Tibial artery (tissue), 4 donors: ENCODE data around the gene PPFIBP2.

Experiments used
- DNase-seq, 2 donors: peaks; one replicate each; pipeline ENCODE4 v3.0.0-alpha.2; 2019
- H3K27ac ChIP-seq, 2 donors: fragments of 200-600 bp; sonication (generic) in 1 of 2; 1 replicate in 1 of 2; 2 replicates in 1 of 2; pipeline ENCODE4 v1.5.1; 2018 to 2019; ENCODE audit warnings: mild to moderate bottlenecking in 1 of 2
- H3K27me3 ChIP-seq, 2 donors: fragments of 200-600 bp; sonication (generic) in 1 of 2; one replicate each; pipeline versions ENCODE4 v1.5.1 to v1.6.0; 2016 to 2019
- H3K36me3 ChIP-seq, 3 donors: fragments of 200-600 bp; sonication (generic) in 2 of 3; one replicate each; pipeline ENCODE4 v1.5.1; 2016 to 2019; ENCODE audit warnings: mild to moderate bottlenecking in 2 of 3
- H3K4me1 ChIP-seq, 4 donors: fragments of 200-600 bp; sonication (generic) in 2 of 4; 1 replicate in 3 of 4; 2 replicates in 1 of 4; pipeline ENCODE4 v1.5.1; 2016 to 2019
- H3K4me3 ChIP-seq, 2 donors: fragments of 200-600 bp; sonication (generic) in 1 of 2; 1 replicate in 1 of 2; 2 replicates in 1 of 2; pipeline ENCODE4 v1.5.1; 2018 to 2019; ENCODE audit warnings: mild to moderate bottlenecking in 2 of 2
- H3K9me3 ChIP-seq, 3 donors: fragments of 200-600 bp; sonication (generic) in 1 of 3; one replicate each; pipeline ENCODE4 v1.5.1; 2016 to 2019
- intact Hi-C: fragments of 100-400 bp; cut with DNase I; formaldehyde crosslinking; loops from one replicate; pipeline ENCODE4 v1.15.0; 2023; ENCODE audit warnings: low total_unique reads
- TF ChIP-seq, protein P1 (sequence below), 2 experiments: fragments of 200-600 bp in 1 of 2; fragments of 450-650 bp in 1 of 2; IDR thresholded peaks; one replicate each; pipeline ENCODE4 v1.5.1; 2017 to 2019; ENCODE audit warnings: antibody characterized with exemption in 2 of 2, mild to moderate bottlenecking in 1 of 2, moderate library complexity in 1 of 2

PPFIBP2 gene

DNA sequence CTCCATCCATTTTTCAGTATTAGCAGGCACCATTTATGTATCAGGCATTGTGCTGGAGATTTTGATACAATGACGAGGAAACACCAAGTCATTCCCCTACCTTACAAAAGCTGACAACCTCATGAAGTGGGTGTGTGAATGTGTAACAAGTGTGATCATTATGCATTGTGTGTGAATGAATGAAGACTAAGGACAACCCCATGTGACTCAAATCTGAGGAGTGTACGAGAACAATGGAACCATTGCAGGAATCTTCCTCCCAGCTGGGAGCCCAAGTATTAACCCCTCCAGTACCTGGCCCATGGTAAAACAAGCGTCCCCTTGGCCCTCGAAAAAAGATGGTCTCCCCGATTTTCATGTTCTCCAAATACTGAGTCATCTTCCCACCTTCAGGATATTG is 155.1 kb downstream of the PPFIBP2 start:
- H3K4me1 ChIP-seq = peaks cover 0 to 20% (median 13%) of the 10 kb centered on the region in 4 donors
- no peak for DNase-seq
- H3K4me3 ChIP-seq = no peak overlapping the region
- intact Hi-C loops = loop anchor here (5.0 kb wide), 1 partner anchor 157 kb away; the partner anchor contains the start of gene PPFIBP2
- H3K27me3 ChIP-seq = no peaks in the 10 kb centered on the region
- TF ChIP-seq, protein P1, sequence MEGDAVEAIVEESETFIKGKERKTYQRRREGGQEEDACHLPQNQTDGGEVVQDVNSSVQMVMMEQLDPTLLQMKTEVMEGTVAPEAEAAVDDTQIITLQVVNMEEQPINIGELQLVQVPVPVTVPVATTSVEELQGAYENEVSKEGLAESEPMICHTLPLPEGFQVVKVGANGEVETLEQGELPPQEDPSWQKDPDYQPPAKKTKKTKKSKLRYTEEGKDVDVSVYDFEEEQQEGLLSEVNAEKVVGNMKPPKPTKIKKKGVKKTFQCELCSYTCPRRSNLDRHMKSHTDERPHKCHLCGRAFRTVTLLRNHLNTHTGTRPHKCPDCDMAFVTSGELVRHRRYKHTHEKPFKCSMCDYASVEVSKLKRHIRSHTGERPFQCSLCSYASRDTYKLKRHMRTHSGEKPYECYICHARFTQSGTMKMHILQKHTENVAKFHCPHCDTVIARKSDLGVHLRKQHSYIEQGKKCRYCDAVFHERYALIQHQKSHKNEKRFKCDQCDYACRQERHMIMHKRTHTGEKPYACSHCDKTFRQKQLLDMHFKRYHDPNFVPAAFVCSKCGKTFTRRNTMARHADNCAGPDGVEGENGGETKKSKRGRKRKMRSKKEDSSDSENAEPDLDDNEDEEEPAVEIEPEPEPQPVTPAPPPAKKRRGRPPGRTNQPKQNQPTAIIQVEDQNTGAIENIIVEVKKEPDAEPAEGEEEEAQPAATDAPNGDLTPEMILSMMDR (IDR thresholded peaks at IDR 0.05) = no peak
- peaks cover 0 to 24% (median 16%) of the 10 kb centered on the region in 3 donors for H3K36me3 ChIP-seq
- H3K27ac ChIP-seq = no peak overlapping the region
- no peaks in the 10 kb centered on the region for H3K9me3 ChIP-seq

DNA sequence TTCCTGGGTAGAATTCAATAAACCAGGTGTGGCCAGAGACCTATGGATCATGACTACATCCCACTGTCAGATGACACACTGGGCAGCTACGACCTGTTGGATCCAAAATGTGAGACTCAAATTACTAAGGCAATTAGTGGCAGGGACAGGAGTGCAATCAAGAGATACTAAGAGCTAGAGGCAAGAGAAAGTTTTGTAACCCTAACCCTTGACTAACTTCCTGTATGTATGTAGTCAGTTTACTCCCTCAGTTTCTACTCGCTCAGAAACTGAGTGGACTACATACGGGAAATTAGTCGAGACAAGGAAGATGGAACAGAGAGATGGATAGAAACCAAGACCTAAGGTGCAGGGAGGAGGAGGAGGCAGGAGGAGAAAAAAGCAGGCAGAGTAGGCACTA is 156.8 kb downstream of the PPFIBP2 start:
- no peak overlapping the region for H3K27ac ChIP-seq
- intact Hi-C loops = no loop called here
- H3K27me3 ChIP-seq = no peaks in the 10 kb centered on the region
- no peak for DNase-seq
- TF ChIP-seq, protein P1 (IDR thresholded peaks at IDR 0.05) = no peak
- peaks cover 0 to 17% (median 7%) of the 10 kb centered on the region in 3 donors for H3K36me3 ChIP-seq
- no peaks in the 10 kb centered on the region for H3K9me3 ChIP-seq
- no peak overlapping the region for H3K4me3 ChIP-seq
- peaks cover 0 to 23% (median 16%) of the 10 kb centered on the region in 4 donors for H3K4me1 ChIP-seq

DNA sequence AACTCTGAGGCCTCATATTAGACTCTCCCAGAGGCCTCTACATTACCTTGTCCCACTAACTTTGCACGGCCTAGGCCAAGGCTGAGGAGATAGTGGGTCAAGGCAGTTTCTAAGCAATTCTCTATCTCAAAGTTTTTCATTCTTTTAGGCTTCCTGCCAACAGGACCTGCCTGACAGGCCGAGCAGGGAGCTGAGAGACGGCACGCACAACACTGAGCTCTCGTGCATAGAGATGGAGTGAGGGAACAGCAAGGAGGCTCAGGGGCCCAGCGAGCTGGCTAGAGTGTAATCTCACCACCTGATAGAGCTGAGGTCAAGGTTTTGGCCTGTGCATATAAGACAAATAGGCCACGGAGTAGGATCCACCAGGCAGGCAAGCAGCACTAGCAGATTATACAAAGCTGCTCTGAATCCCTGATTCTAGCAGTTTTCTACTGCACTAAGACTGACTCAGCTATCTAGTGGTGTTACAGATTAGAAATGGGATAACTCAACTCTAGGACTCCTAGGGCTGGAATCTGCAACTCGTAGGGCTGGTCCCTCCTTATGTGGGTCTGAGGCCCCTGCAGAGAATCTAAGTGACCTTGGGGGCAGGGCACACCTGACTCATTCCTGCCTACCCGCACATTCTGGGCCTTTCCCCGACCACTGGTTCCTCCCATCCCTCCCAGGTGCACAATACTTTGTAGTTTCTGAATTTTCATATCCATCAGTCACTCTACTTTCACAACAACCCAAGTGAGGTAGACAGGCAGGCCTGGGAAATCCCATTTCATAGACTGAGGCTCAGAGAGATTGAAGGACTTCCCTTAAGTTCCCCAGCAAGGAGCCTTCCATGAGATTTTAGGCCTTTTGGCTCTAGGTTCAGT is 157.8 kb downstream of the PPFIBP2 start:
- TF ChIP-seq, protein P1 (IDR thresholded peaks at IDR 0.05) = no peak
- peaks cover 0 to 14% (median 4%) of the 10 kb centered on the region in 3 donors for H3K36me3 ChIP-seq
- intact Hi-C loops = no loop called here
- no peaks in the 10 kb centered on the region for H3K9me3 ChIP-seq
- H3K4me1 ChIP-seq = peaks cover 0 to 22% (median 16%) of the 10 kb centered on the region in 4 donors
- no peak overlapping the region for H3K4me3 ChIP-seq
- no peaks in the 10 kb centered on the region for H3K27me3 ChIP-seq
- DNase-seq = no peak
- H3K27ac ChIP-seq = no peak overlapping the region

DNA sequence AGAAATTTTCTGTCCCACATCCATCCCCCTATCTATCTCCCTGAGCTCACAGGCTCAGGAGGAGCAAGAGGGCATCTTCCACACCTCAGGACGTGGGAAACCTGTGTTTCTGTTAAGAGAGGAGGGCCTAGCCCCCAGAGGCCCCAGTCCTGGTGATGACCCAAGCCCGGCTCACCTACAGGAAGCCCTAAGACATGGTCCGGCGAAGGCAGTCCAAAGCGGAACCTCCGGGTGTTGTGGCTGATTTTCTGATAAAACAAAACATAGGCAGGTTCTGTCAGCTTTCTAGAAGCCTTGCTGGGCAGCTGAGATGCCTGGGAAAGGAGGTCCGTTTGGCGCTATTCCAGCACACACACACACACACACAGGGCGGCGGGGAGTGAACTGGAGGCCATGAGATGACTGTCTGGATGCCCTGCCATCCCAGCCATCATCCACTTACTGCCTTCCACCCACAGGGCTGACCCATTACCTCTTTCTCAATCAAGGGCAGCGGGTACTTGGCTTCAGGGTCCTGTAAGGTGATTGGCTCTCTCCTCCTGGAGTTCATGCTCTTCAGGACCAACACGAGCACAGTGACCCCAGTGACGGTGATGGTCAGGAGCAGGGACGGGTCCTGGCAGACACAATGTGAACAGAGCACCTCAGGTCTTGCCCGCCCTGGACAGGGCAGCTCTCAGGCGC is 158.6 kb downstream of the PPFIBP2 start:
- Histone ChIP-seq H3K27ac (no peak overlapping the region), H3K36me3 (peaks cover 0 to 5% (median 0%) of the 10 kb centered on the region in 3 donors), H3K27me3 (no peaks in the 10 kb centered on the region), H3K4me3 (peak overlapping the region in 1 of 2 donors; percentile 71), H3K9me3 (no peaks in the 10 kb centered on the region), H3K4me1 (peaks cover 0 to 22% (median 16%) of the 10 kb centered on the region in 4 donors)
- DNase-seq = no peak
- TF ChIP-seq, protein P1 (IDR thresholded peaks at IDR 0.05) = no peak
- intact Hi-C loops = no loop called here

DNA sequence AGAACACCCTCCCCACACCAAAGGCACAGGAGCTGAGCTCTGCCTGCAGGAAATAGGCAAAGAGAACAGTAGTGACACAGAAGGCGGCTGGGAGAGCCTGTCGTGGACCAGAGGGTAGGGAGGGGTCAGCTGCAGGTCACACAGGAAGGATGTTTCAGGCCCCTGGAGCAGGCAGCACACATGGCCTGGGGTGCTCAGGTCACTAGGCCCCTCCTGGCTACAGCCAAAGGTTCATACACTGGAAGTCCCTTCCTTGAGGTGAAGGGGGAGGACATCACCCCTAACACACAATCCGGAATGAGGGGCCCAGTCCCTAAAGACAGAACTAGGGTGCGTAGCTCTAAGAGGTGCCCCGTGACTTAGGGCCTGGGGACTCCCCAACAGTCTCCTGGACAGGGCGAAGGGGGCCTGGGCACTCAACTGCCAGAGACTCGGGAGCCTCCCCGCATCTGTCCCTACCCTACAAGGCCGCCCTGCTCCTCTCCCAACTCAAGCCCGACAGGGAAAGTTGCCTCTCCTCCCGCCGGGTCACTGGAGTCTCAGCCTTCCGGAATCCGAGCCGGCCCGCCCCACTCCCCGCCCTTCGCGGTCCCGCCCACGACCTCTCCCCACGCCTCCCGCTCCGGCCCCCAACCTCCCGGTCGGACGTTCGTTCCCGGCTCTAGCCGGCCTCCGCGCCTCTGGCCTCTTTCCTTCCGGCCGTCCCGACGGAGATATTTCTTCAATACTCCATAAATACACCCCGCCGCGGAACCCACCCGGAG is 159.3 kb downstream of the PPFIBP2 start, which contains the start of gene CYB5R2:
CYB5R2 (minus strand) TSS at position 541 of the 764 bp plus-strand sequence. CDS start 675 bp downstream, outside the sequence.
- DNase-seq = peak; percentile 78 to 85
- intact Hi-C loops = no loop called here

More for the DNA sequence above, 159.3 kb downstream of the PPFIBP2 start, which contains the start of gene CYB5R2:
- Histone ChIP-seq H3K9me3 (no peaks in the 10 kb centered on the region), H3K27me3 (no peaks in the 10 kb centered on the region), H3K4me1 (peaks cover 0 to 22% (median 16%) of the 10 kb centered on the region in 4 donors), H3K4me3 (peak within 1 kb of the TSS; percentile 65 to 71), H3K27ac (peak within 1 kb of the TSS; percentile 75 to 76), H3K36me3 (no peaks in the 10 kb centered on the region)
- TF ChIP-seq, protein P1 (IDR thresholded peaks at IDR 0.05) = no peak
